ENCODE results near the gene ADCYAP1R1.

ADCYAP1R1 gene

DNA sequence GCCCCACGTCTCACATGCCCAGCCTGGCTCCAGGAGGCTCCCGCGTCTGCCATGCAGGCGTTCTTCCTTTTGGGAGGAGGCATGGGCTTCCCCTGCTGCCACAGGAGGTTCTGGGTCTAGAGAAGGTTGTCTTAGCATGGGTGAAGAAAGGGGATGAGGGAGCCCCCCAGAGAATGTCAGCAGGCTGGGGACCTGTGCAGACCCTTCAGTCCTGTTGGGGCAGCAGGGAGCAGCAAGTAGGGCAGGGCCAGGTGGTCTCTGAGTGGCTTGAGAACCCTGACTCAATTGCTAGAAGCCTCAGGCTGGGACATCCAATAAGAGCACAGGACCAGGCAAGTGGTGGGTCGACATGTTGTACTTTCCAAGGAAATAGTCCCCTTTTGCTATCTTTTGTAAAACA is 34.4 kb upstream of the ADCYAP1R1 start:
- no peak overlapping the region for H2BK120ac ChIP-seq (ENCODE audit: low read depth, low read length)
- H2AFZ ChIP-seq (ENCODE audit: low read length) = no peak overlapping the region
- H3K4me2 ChIP-seq (ENCODE audit: insufficient read depth, low read length, poor library complexity, severe bottlenecking) = no peak overlapping the region
- peaks cover 0 to 11% of the 10 kb centered on the region in 2 donors for H3K4me1 ChIP-seq (ENCODE audit: control insufficient read depth in 2 of 2, insufficient read depth in 1 of 2, low read depth in 1 of 2, low read length in 2 of 2)
- no peak overlapping the region for H3K4ac ChIP-seq (ENCODE audit: low read length)
- no CpG with 5 or more reads among the region's 5 CpGs for WGBS, 2 donors (ENCODE audit: extremely low coverage in 2 of 2, insufficient read length in 2 of 2, insufficient replicate concordance in 1 of 2)
- no peak overlapping the region for H2BK5ac ChIP-seq (ENCODE audit: low read length)
- no peak for DNase-seq (ENCODE audit: low spot score)
- no peak overlapping the region for H4K8ac ChIP-seq (ENCODE audit: low read depth, low read length)
- no peak overlapping the region for H3K23ac ChIP-seq (ENCODE audit: low read depth, low read length, poor library complexity)
- H2BK15ac ChIP-seq (ENCODE audit: low read length) = no peak overlapping the region
- H3K14ac ChIP-seq (ENCODE audit: low read length) = no peak overlapping the region
- H2BK12ac ChIP-seq (ENCODE audit: low read length) = no peak overlapping the region
- H3K9ac ChIP-seq (ENCODE audit: low read depth, low read length, poor library complexity) = no peak overlapping the region
- no peak overlapping the region for H3K18ac ChIP-seq (ENCODE audit: low read length)
- H3K9me3 ChIP-seq (replicated peaks in 1 of 2; ENCODE audit: control insufficient read depth in 2 of 2, insufficient read depth in 1 of 2, low read depth in 1 of 2, low read length in 2 of 2) = no peaks in the 10 kb centered on the region
- H3K27ac ChIP-seq (replicated peaks; ENCODE audit: low read length) = no peak overlapping the region
- no peak overlapping the region for H4K91ac ChIP-seq (ENCODE audit: low read depth, low read length, poor library complexity)
- no peaks in the 10 kb centered on the region for H3K79me1 ChIP-seq (ENCODE audit: low read depth, low read length)
- no peaks in the 10 kb centered on the region for H3K27me3 ChIP-seq (ENCODE audit: control insufficient read depth in 3 of 3, insufficient read depth in 3 of 3, low read depth in 1 of 3, low read length in 3 of 3)
- H3K36me3 ChIP-seq (replicated peaks in 1 of 2; ENCODE audit: control insufficient read depth in 2 of 2, insufficient read depth in 2 of 2, low read length in 2 of 2) = no peaks in the 10 kb centered on the region
- H3K4me3 ChIP-seq (ENCODE audit: low read length in 2 of 2) = no peak overlapping the region
- H2AK5ac ChIP-seq (ENCODE audit: low read depth, low read length) = no peak overlapping the region

DNA sequence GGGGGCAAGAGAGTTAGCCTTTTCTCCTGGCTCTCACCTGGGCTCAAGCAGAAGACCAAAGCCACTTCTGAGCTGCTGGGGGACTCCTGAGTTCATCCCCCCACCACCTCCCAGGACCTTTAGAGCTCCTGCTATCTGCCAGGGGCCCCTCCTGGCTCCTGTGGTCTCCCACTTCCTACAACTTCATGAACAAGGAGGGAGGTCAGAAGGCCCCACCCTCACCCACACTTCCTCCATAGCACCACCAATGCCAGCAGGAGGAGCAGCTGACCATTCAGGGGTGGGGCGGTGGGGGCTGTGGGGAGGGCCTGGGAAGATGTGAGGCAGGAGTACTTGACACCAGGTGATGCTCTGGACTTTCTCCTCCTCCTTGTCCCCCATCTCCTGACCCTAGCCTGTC is 32.6 kb upstream of the ADCYAP1R1 start:
- Histone ChIP-seq H3K4me3 (ENCODE audit: low read length in 2 of 2) (no peak overlapping the region), H4K8ac (ENCODE audit: low read depth, low read length) (no peak overlapping the region), H3K27ac (replicated peaks; ENCODE audit: low read length) (no peak overlapping the region), H3K18ac (ENCODE audit: low read length) (peak overlapping the region; percentile 21), H3K79me1 (ENCODE audit: low read depth, low read length) (no peaks in the 10 kb centered on the region), H2BK12ac (ENCODE audit: low read length) (no peak overlapping the region), H3K4ac (ENCODE audit: low read length) (no peak overlapping the region), H3K36me3 (replicated peaks in 1 of 2; ENCODE audit: control insufficient read depth in 2 of 2, insufficient read depth in 2 of 2, low read length in 2 of 2) (no peaks in the 10 kb centered on the region), H2BK5ac (ENCODE audit: low read length) (no peak overlapping the region), H3K4me1 (ENCODE audit: control insufficient read depth in 2 of 2, insufficient read depth in 1 of 2, low read depth in 1 of 2, low read length in 2 of 2) (peaks cover 0 to 11% of the 10 kb centered on the region in 2 donors), H2AK5ac (ENCODE audit: low read depth, low read length) (peak overlapping the region; percentile 40), H2AFZ (ENCODE audit: low read length) (no peak overlapping the region), H4K91ac (ENCODE audit: low read depth, low read length, poor library complexity) (no peak overlapping the region), H3K9me3 (replicated peaks in 1 of 2; ENCODE audit: control insufficient read depth in 2 of 2, insufficient read depth in 1 of 2, low read depth in 1 of 2, low read length in 2 of 2) (no peaks in the 10 kb centered on the region), H3K9ac (ENCODE audit: low read depth, low read length, poor library complexity) (no peak overlapping the region), H3K14ac (ENCODE audit: low read length) (no peak overlapping the region), H2BK15ac (ENCODE audit: low read length) (peak overlapping the region; percentile 31), H3K4me2 (ENCODE audit: insufficient read depth, low read length, poor library complexity, severe bottlenecking) (no peak overlapping the region), H3K27me3 (ENCODE audit: control insufficient read depth in 3 of 3, insufficient read depth in 3 of 3, low read depth in 1 of 3, low read length in 3 of 3) (no peaks in the 10 kb centered on the region), H3K23ac (ENCODE audit: low read depth, low read length, poor library complexity) (no peak overlapping the region), H2BK120ac (ENCODE audit: low read depth, low read length) (no peak overlapping the region)
- DNase-seq (ENCODE audit: low spot score) = no peak
- WGBS, 2 donors (ENCODE audit: extremely low coverage in 2 of 2, insufficient read length in 2 of 2, insufficient replicate concordance in 1 of 2) = no CpG with 5 or more reads among the region's 1 CpG

DNA sequence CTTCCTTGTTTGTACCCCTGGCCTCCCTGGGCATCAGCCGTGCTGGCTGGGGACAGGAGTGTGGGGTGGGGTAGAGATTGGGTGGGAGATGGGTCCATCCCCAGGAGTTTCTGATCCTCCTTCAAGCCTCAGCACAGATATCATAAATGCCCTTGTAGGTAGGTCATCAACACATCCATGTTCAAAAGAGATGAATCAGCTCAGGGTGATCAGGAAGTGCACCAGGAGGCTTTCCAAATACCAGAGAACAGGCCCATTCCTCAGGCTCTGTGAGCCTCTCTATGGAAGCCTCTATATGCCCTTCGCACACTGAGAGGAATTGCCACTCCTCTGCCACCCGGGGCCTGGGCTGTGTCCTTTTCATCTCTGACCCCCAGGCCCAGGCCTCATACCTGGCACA is 31.9 kb upstream of the ADCYAP1R1 start:
- peak overlapping the region; percentile 40 for H2AK5ac ChIP-seq (ENCODE audit: low read depth, low read length)
- no peak overlapping the region for H3K4ac ChIP-seq (ENCODE audit: low read length)
- no peak overlapping the region for H3K4me2 ChIP-seq (ENCODE audit: insufficient read depth, low read length, poor library complexity, severe bottlenecking)
- no peak overlapping the region for H4K91ac ChIP-seq (ENCODE audit: low read depth, low read length, poor library complexity)
- H3K27ac ChIP-seq (replicated peaks; ENCODE audit: low read length) = no peak overlapping the region
- H3K27me3 ChIP-seq (ENCODE audit: control insufficient read depth in 3 of 3, insufficient read depth in 3 of 3, low read depth in 1 of 3, low read length in 3 of 3) = no peaks in the 10 kb centered on the region
- H3K23ac ChIP-seq (ENCODE audit: low read depth, low read length, poor library complexity) = no peak overlapping the region
- H3K9me3 ChIP-seq (replicated peaks in 1 of 2; ENCODE audit: control insufficient read depth in 2 of 2, insufficient read depth in 1 of 2, low read depth in 1 of 2, low read length in 2 of 2) = no peaks in the 10 kb centered on the region
- no peak overlapping the region for H2BK120ac ChIP-seq (ENCODE audit: low read depth, low read length)
- no peak overlapping the region for H4K8ac ChIP-seq (ENCODE audit: low read depth, low read length)
- H2BK15ac ChIP-seq (ENCODE audit: low read length) = no peak overlapping the region
- WGBS, 2 donors (ENCODE audit: extremely low coverage in 2 of 2, insufficient read length in 2 of 2, insufficient replicate concordance in 1 of 2) = no CpG with 5 or more reads among the region's 3 CpGs
- H3K18ac ChIP-seq (ENCODE audit: low read length) = no peak overlapping the region
- H2BK5ac ChIP-seq (ENCODE audit: low read length) = no peak overlapping the region
- H3K14ac ChIP-seq (ENCODE audit: low read length) = no peak overlapping the region
- H2BK12ac ChIP-seq (ENCODE audit: low read length) = no peak overlapping the region
- H3K79me1 ChIP-seq (ENCODE audit: low read depth, low read length) = no peaks in the 10 kb centered on the region
- peaks cover 0 to 11% of the 10 kb centered on the region in 2 donors for H3K4me1 ChIP-seq (ENCODE audit: control insufficient read depth in 2 of 2, insufficient read depth in 1 of 2, low read depth in 1 of 2, low read length in 2 of 2)
- no peaks in the 10 kb centered on the region for H3K36me3 ChIP-seq (replicated peaks in 1 of 2; ENCODE audit: control insufficient read depth in 2 of 2, insufficient read depth in 2 of 2, low read length in 2 of 2)
- no peak for DNase-seq (ENCODE audit: low spot score)
- H3K4me3 ChIP-seq (ENCODE audit: low read length in 2 of 2) = no peak overlapping the region
- no peak overlapping the region for H3K9ac ChIP-seq (ENCODE audit: low read depth, low read length, poor library complexity)
- H2AFZ ChIP-seq (ENCODE audit: low read length) = no peak overlapping the region

DNA sequence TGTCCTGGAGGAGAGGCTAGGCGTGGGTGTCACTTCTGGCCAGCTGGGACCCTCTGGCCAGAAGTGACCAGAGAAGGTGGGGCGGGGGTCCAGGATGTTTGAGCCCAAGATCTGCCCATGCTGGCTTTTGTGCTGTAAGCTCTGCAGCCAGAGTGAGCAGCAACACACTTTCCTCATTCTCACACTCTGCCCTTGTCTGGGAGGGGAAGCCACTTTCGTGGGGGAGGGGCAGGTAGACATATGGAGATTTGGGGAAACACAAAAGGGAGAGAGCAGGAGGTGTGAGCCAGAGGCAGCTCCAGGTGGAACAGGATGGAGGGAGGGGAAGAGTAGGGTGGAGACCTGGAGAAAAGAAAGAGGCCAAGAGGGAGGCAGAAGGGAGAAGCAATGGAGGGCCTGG is 31.5 kb upstream of the ADCYAP1R1 start:
- Histone ChIP-seq H3K4ac (ENCODE audit: low read length) (no peak overlapping the region), H4K91ac (ENCODE audit: low read depth, low read length, poor library complexity) (no peak overlapping the region), H2AFZ (ENCODE audit: low read length) (no peak overlapping the region), H3K4me3 (ENCODE audit: low read length in 2 of 2) (no peak overlapping the region), H3K23ac (ENCODE audit: low read depth, low read length, poor library complexity) (no peak overlapping the region), H3K79me1 (ENCODE audit: low read depth, low read length) (no peaks in the 10 kb centered on the region), H3K9me3 (replicated peaks in 1 of 2; ENCODE audit: control insufficient read depth in 2 of 2, insufficient read depth in 1 of 2, low read depth in 1 of 2, low read length in 2 of 2) (no peaks in the 10 kb centered on the region), H2BK120ac (ENCODE audit: low read depth, low read length) (no peak overlapping the region), H2BK12ac (ENCODE audit: low read length) (no peak overlapping the region), H3K27ac (replicated peaks; ENCODE audit: low read length) (no peak overlapping the region), H3K14ac (ENCODE audit: low read length) (no peak overlapping the region), H4K8ac (ENCODE audit: low read depth, low read length) (no peak overlapping the region), H2BK15ac (ENCODE audit: low read length) (no peak overlapping the region), H3K27me3 (ENCODE audit: control insufficient read depth in 3 of 3, insufficient read depth in 3 of 3, low read depth in 1 of 3, low read length in 3 of 3) (no peaks in the 10 kb centered on the region), H3K4me1 (ENCODE audit: control insufficient read depth in 2 of 2, insufficient read depth in 1 of 2, low read depth in 1 of 2, low read length in 2 of 2) (peaks cover 0 to 11% of the 10 kb centered on the region in 2 donors), H3K9ac (ENCODE audit: low read depth, low read length, poor library complexity) (no peak overlapping the region), H2BK5ac (ENCODE audit: low read length) (no peak overlapping the region), H3K18ac (ENCODE audit: low read length) (no peak overlapping the region), H3K36me3 (replicated peaks in 1 of 2; ENCODE audit: control insufficient read depth in 2 of 2, insufficient read depth in 2 of 2, low read length in 2 of 2) (no peaks in the 10 kb centered on the region), H2AK5ac (ENCODE audit: low read depth, low read length) (no peak overlapping the region), H3K4me2 (ENCODE audit: insufficient read depth, low read length, poor library complexity, severe bottlenecking) (no peak overlapping the region)
- no CpG with 5 or more reads among the region's 3 CpGs for WGBS, 2 donors (ENCODE audit: extremely low coverage in 2 of 2, insufficient read length in 2 of 2, insufficient replicate concordance in 1 of 2)
- DNase-seq (ENCODE audit: low spot score) = no peak

Data from neuronal stem cell (in vitro differentiated cells).